ENCODE data around the gene UBE2S.

DNA sequence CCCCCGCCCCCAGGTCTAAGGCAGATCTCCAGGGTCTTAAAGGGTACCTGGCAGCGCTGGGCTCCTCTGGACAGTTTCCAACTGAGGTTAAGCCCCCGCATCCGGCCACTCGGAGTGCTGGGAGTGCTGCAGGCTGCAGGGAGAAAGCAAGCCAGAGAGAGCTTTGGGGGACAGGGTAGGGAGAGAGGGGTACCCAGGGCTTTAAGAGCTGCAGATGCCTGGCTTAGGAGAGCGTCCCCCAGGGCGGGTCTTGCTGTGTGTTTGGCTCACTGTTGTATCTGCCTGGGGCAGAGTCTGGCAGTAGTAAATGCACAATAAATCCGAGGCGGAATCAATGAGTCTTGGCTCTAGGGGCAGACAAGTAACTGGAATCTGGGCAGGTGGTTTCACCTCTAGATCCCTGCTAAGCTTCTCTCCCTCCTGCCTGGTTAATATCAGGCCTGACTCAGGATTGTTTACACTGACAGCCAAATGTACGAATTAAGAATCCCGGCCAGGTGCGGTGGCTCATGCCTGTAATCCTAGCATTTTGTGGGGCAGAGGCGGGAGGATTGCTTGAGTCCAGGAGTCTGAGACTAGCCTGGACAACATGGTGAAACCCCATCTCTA is 52.3 kb downstream of the UBE2S start:
- TF ChIP-seq, protein P1, sequence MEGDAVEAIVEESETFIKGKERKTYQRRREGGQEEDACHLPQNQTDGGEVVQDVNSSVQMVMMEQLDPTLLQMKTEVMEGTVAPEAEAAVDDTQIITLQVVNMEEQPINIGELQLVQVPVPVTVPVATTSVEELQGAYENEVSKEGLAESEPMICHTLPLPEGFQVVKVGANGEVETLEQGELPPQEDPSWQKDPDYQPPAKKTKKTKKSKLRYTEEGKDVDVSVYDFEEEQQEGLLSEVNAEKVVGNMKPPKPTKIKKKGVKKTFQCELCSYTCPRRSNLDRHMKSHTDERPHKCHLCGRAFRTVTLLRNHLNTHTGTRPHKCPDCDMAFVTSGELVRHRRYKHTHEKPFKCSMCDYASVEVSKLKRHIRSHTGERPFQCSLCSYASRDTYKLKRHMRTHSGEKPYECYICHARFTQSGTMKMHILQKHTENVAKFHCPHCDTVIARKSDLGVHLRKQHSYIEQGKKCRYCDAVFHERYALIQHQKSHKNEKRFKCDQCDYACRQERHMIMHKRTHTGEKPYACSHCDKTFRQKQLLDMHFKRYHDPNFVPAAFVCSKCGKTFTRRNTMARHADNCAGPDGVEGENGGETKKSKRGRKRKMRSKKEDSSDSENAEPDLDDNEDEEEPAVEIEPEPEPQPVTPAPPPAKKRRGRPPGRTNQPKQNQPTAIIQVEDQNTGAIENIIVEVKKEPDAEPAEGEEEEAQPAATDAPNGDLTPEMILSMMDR (IDR thresholded peaks at IDR 0.05) = no peak
- TF ChIP-seq POLR2AphosphoS5 (IDR thresholded peaks at IDR 0.05; ENCODE audit: low read depth, low read length) = no peak
